GM21515 (cell line): Measurements from ENCODE around the gene SIMC1.

Experiments used
- ATAC-seq: cut with Tn5 transposase; IDR thresholded peaks from one replicate; pipeline ENCODE4 v1.9.1; 2021; ENCODE audit not compliant: unreplicated experiment

Gene SIMC1

GRCh38 chr5:176387384-176387925 is 149.2 kb downstream of the SIMC1 start:
- no peak for ATAC-seq

GRCh38 chr5:176388003-176388443 is 149.8 kb downstream of the SIMC1 start:
- ATAC-seq: no peak

GRCh38 chr5:176388444-176389134 is 150.4 kb downstream of the SIMC1 start, which contains the start of the genes HIGD2A and NOP16:
Gene HIGD2A, plus strand, starts transcription at chr5:176388751. Its CDS starts 69 bp downstream, at chr5:176388820.
Gene NOP16, minus strand, starts transcription at chr5:176388598. Its CDS starts 59 bp downstream, at chr5:176388539.
- peak; percentile 85 for ATAC-seq

DNA sequence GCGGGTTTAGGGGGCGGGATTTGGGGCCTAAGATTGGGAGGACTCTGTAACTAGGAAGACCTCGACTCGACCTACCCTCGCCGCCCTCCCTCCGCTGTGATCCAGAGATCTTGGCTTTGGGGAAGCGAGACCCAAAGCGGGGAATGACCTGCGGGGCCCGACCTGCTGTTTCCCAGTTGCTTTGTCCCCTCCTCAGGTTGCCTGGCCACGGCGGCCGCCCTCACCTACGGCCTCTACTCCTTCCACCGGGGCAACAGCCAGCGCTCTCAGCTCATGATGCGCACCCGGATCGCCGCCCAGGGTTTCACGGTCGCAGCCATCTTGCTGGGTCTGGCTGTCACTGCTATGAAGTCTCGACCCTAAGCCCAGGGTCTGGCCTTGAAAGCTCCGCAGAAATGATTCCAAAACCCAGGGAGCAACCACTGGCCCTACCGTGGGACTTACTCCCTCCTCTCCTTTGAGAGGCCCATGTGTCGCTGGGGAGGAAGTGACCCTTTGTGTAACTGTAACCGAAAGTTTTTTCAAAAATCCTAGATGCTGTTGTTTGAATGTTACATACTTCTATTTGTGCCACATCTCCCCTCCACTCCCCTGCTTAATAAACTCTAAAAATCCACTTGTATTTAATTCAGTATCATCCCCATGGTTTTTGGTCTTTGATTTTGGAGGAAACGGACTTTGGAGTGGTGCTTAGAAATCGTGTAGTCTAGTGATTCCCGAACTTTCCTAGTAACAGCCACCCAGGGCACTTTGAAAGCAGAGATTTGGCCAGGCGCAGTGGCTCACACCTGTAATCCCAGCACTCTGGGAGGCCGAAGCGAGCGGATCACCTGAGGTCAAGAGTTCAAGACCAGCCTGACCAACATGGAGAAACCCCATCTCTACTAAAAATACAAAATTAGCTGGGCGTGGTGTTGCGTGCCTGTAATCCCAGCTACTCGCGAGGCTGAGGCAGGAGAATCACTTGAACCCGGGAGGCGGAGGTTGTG is 151.2 kb downstream of the SIMC1 start:
- peak; percentile 25 for ATAC-seq

- no peak for ATAC-seq
These were observed 153.3 kb downstream of the SIMC1 start for GRCh38 chr5:176391479-176391878.

DNA sequence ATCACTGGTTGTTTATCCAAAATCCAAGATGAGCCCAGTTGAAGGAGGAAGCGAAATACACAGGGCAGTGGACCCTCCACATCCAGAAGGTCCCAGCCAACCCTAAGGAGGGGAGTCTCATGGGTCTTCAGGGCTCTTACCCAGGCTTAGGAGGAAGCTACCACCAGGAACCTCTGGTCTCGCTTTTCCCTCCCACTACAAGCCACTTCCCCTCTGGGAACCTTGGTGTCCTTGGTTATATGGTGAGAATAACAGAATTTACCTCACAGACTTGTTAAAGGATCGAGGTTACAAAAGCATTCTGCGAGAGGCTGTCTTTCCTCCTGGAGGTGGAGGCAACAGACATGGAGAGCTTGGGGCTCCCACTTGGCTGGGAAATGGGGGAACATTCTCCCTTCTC is 153.8 kb downstream of the SIMC1 start:
- ATAC-seq: no peak

GRCh38 chr5:176392526-176392925 is 154.3 kb downstream of the SIMC1 start:
- ATAC-seq: no peak

- ATAC-seq: no peak
These were observed 155.9 kb downstream of the SIMC1 start for GRCh38 chr5:176394096-176394495.

DNA sequence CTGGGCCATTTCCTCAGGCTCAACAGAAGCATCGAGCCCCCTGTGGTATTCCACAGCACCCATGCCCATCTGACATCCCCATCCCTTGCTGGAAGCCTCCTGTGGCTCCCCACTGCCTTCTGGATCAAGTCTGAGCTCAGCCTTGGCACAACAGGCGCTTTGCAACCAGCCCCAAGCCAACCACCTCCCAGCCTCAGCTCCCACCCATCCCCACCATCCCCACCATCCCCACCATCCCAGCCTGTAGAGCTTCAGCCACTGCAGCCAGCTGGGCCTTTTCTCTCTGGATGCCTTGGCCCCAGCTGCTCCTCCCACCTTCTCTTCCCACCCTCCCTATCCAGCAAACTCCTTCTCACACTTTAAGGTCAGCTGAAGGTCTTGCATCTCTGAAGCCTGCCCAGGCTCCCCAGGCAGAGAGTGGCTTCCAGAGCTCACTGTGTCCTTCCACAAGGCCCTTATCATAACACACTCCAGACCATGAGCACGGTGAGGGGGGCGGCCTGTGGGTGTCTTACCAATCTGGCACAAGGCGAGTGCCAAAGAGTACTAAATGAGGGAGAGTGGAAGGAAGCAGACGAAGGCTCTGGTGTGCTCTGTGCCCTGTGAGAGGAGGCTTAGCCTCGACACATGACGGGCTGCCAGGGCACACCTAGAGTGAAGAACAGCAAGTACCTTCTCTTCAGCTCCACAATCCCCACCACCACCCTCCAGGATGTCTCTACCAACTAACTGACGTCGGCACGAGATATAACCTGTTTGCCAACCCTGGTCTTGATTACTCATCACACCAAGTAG is 156.9 kb downstream of the SIMC1 start:
- ATAC-seq: no peak
